WTC11 (cell line): ENCODE data around the gene LIN7B. TPM values are rescaled to one million over a fixed set of nuclear protein-coding genes. Genes with fewer than 3 reads are reported as not detected.

Source experiments
- ATAC-seq: fragments of 200-7000 bp; cut with Tn5 transposase; 2 replicates; pipeline ENCODE4 v1.10.0; 2021; ENCODE audit warnings: mild to moderate bottlenecking, moderate library complexity
- CTCF ChIA-PET: fragments of 300-600 bp; sonication (Branson Sonifier 250); formaldehyde crosslinking; loops from one replicate; lab custom pipeline; 2021; ENCODE audit warnings: antibody characterized with exemption; lab: Charles Lee
- POLR2A ChIA-PET: fragments of 350-600 bp; sonication (Branson Sonifier 250); formaldehyde crosslinking; loops from one replicate; lab custom pipeline; 2021; ENCODE audit warnings: antibody characterized with exemption; lab: Charles Lee
- DNase-seq: peaks from one replicate; pipeline ENCODE4 v3.0.0; 2021; ENCODE audit warnings: low spot score
- H3K27ac Mint-ChIP-seq: 2 replicates; pipeline ENCODE4 v1.8.0; 2021; ENCODE audit warnings: mixed read lengths
- H3K27me3 Mint-ChIP-seq: 2 replicates; pipeline ENCODE4 v1.8.0; 2021; ENCODE audit warnings: low read depth, mild to moderate bottlenecking, moderate library complexity, mixed read lengths
- H3K36me3 Mint-ChIP-seq: 2 replicates; pipeline ENCODE4 v1.8.0; 2021; ENCODE audit warnings: mixed read lengths
- H3K4me1 Mint-ChIP-seq: 2 replicates; pipeline ENCODE4 v1.8.0; 2022; ENCODE audit warnings: mixed read lengths
- H3K4me3 Mint-ChIP-seq: 2 replicates; pipeline ENCODE4 v1.8.0; 2021; ENCODE audit warnings: mild to moderate bottlenecking, moderate library complexity, mixed read lengths
- H3K9me3 Mint-ChIP-seq: 2 replicates; pipeline ENCODE4 v1.8.0; 2021; ENCODE audit warnings: mixed read lengths
- CBFB ChIP-seq: sonication (generic); formaldehyde crosslinking; IDR thresholded peaks from 2 replicates; pipeline ENCODE4 v1.8.1; 2022; ENCODE audit warnings: mild to moderate bottlenecking, low read depth, missing genetic modification reagents
- CREB1 ChIP-seq: sonication (generic); formaldehyde crosslinking; IDR thresholded peaks from 2 replicates; pipeline ENCODE4 v1.8.0; 2023; ENCODE audit warnings: mild to moderate bottlenecking, missing genetic modification reagents
- ELF4 ChIP-seq: sonication (generic); formaldehyde crosslinking; IDR thresholded peaks from 2 replicates; pipeline ENCODE4 v1.8.1; 2022; ENCODE audit warnings: low read depth, mild to moderate bottlenecking, moderate library complexity, missing genetic modification reagents
- ESRRA ChIP-seq: sonication (generic); formaldehyde crosslinking; IDR thresholded peaks from 2 replicates; pipeline ENCODE4 v1.8.1; 2022; ENCODE audit warnings: mild to moderate bottlenecking, missing genetic modification reagents, borderline replicate concordance
- FOXP1 ChIP-seq: sonication (generic); formaldehyde crosslinking; IDR thresholded peaks from 2 replicates; pipeline ENCODE4 v1.8.0; 2022; ENCODE audit warnings: missing genetic modification reagents, mild to moderate bottlenecking, moderate library complexity, borderline replicate concordance
- GRHL2 ChIP-seq: fragments of 250-450 bp; sonication (Bioruptor Pico); IDR thresholded peaks from 2 replicates; pipeline ENCODE4 v1.8.0; 2022; ENCODE audit warnings: mild to moderate bottlenecking, moderate library complexity; ENCODE audit not compliant: insufficient replicate concordance, severe bottlenecking
- JUN ChIP-seq: sonication (generic); formaldehyde crosslinking; IDR thresholded peaks from 2 replicates; pipeline ENCODE4 v1.8.0; 2023; ENCODE audit warnings: mild to moderate bottlenecking, missing genetic modification reagents
- MYBL2 ChIP-seq: sonication (generic); formaldehyde crosslinking; IDR thresholded peaks from 2 replicates; pipeline ENCODE4 v1.8.1; 2023; ENCODE audit warnings: mild to moderate bottlenecking, moderate library complexity, missing genetic modification reagents
- NFE2L1 ChIP-seq: sonication (generic); formaldehyde crosslinking; IDR thresholded peaks from 2 replicates; pipeline ENCODE4 v1.8.1; 2023; ENCODE audit warnings: missing genetic modification reagents
- NR1H2 ChIP-seq: sonication (generic); formaldehyde crosslinking; IDR thresholded peaks from 2 replicates; pipeline ENCODE4 v1.9.0; 2021; ENCODE audit warnings: mild to moderate bottlenecking, moderate library complexity, missing genetic modification reagents
- NR3C1 ChIP-seq: sonication (generic); formaldehyde crosslinking; conservative IDR thresholded peaks from 2 replicates; pipeline ENCODE4 v1.8.1; 2023; ENCODE audit warnings: low read depth, mild to moderate bottlenecking, missing genetic modification reagents
- PRDM15 ChIP-seq: sonication (generic); formaldehyde crosslinking; IDR thresholded peaks from 2 replicates; pipeline ENCODE4 v1.8.0; 2022; ENCODE audit warnings: missing genetic modification reagents
- PRRX2 ChIP-seq: fragments of 250-450 bp; sonication (Bioruptor Pico); IDR thresholded peaks from 2 replicates; pipeline ENCODE4 v1.8.0; 2021; ENCODE audit warnings: mild to moderate bottlenecking
- SMAD3 ChIP-seq: sonication (generic); formaldehyde crosslinking; IDR thresholded peaks from 2 replicates; pipeline ENCODE4 v1.8.0; 2022; ENCODE audit warnings: missing genetic modification reagents, mild to moderate bottlenecking, borderline replicate concordance
- SMAD4 ChIP-seq: sonication (generic); formaldehyde crosslinking; IDR thresholded peaks from 2 replicates; pipeline ENCODE4 v1.8.0; 2022; ENCODE audit warnings: mild to moderate bottlenecking, missing genetic modification reagents
- SP1 ChIP-seq: sonication (generic); formaldehyde crosslinking; conservative IDR thresholded peaks from 2 replicates; pipeline ENCODE4 v1.8.1; 2022; ENCODE audit warnings: missing genetic modification reagents
- TEAD4 ChIP-seq: sonication (generic); formaldehyde crosslinking; IDR thresholded peaks from 2 replicates; pipeline ENCODE4 v1.8.0; 2022; ENCODE audit warnings: mild to moderate bottlenecking, missing genetic modification reagents
- ZNF138 ChIP-seq: sonication (generic); formaldehyde crosslinking; conservative IDR thresholded peaks from 2 replicates; pipeline ENCODE4 v1.8.1; 2022; ENCODE audit warnings: mild to moderate bottlenecking, moderate library complexity, missing genetic modification reagents
- ZNF232 ChIP-seq: sonication (generic); formaldehyde crosslinking; IDR thresholded peaks from 2 replicates; pipeline ENCODE4 v1.8.0; 2022; ENCODE audit warnings: mild to moderate bottlenecking, missing genetic modification reagents
- ZNF671 ChIP-seq: fragments of 250-450 bp; sonication (Bioruptor Pico); IDR thresholded peaks from 2 replicates; pipeline ENCODE4 v1.8.0; 2021; ENCODE audit warnings: mild to moderate bottlenecking
- total RNA-seq: library from RNA; stranded (reverse); gene quantifications from 3 replicates; pipeline ENCODE4 v1.2.3, GENCODE V29; 2021
- TF ChIP-seq, protein P1 (sequence below): sonication (generic); formaldehyde crosslinking; IDR thresholded peaks from 2 replicates; pipeline ENCODE4 v1.8.1; 2022; ENCODE audit warnings: low read depth, missing genetic modification reagents, borderline replicate concordance
- TF ChIP-seq, protein P2 (sequence below): sonication (generic); formaldehyde crosslinking; IDR thresholded peaks from 2 replicates; pipeline ENCODE4 v1.8.1; 2023; ENCODE audit warnings: mild to moderate bottlenecking, missing genetic modification reagents
- TF ChIP-seq, protein P3 (sequence below): fragments of 250-450 bp; sonication (Bioruptor Pico); IDR thresholded peaks from 2 replicates; pipeline ENCODE4 v1.9.0; 2021; ENCODE audit warnings: mild to moderate bottlenecking
- TF ChIP-seq, protein P4 (sequence below): sonication (generic); formaldehyde crosslinking; IDR thresholded peaks from 2 replicates; pipeline ENCODE4 v1.8.1; 2023; ENCODE audit warnings: mild to moderate bottlenecking, moderate library complexity, missing genetic modification reagents
- TF ChIP-seq, protein P5 (sequence below): sonication (generic); formaldehyde crosslinking; IDR thresholded peaks from 2 replicates; pipeline ENCODE4 v1.8.1; 2023; ENCODE audit warnings: mild to moderate bottlenecking, missing genetic modification reagents, moderate library complexity
- TF ChIP-seq, protein P6 (sequence below): sonication (generic); formaldehyde crosslinking; IDR thresholded peaks from 2 replicates; pipeline ENCODE4 v1.8.0; 2022; ENCODE audit warnings: mild to moderate bottlenecking, missing genetic modification reagents
- TF ChIP-seq, protein P7 (sequence below): sonication (generic); formaldehyde crosslinking; IDR thresholded peaks from 2 replicates; pipeline ENCODE4 v1.8.0; 2022; ENCODE audit warnings: mild to moderate bottlenecking, missing genetic modification reagents

Gene LIN7B
- total RNA-seq, 1 experiment from 2014 or later = 5.1 TPM

GRCh38 chr19:49071860-49072547 is 42.2 kb upstream of the LIN7B start:
- ChIA-PET POLR2A (no interaction called here), CTCF (interaction anchor here (1.3 to 3.3 kb wide), 2 partner anchors 16 to 26 kb away, joined by 3 to 10 read pairs; no protein-coding TSS in a partner anchor)
- peaks cover 12% of the 10 kb centered on the region for H3K4me1 Mint-ChIP-seq
- H3K4me3 Mint-ChIP-seq = peak overlapping the region; percentile 71
- peak; percentile 91 for ATAC-seq
- peaks cover 8% of the 10 kb centered on the region for H3K9me3 Mint-ChIP-seq
- H3K27me3 Mint-ChIP-seq = peaks cover 89% of the 10 kb centered on the region
- peak; percentile 94 for DNase-seq
- H3K27ac Mint-ChIP-seq = no peak overlapping the region
- no peaks in the 10 kb centered on the region; the same call in 1 of the 2 replicates for H3K36me3 Mint-ChIP-seq
- TF ChIP-seq CREB1 (CRISPR knock-in tag) = 0 out of 2 replicates have a peak, but pooled peaks have one; percentile 33
- no peak for TF ChIP-seq GRHL2 (CRISPR knock-in tag)
- TF ChIP-seq, protein P1, sequence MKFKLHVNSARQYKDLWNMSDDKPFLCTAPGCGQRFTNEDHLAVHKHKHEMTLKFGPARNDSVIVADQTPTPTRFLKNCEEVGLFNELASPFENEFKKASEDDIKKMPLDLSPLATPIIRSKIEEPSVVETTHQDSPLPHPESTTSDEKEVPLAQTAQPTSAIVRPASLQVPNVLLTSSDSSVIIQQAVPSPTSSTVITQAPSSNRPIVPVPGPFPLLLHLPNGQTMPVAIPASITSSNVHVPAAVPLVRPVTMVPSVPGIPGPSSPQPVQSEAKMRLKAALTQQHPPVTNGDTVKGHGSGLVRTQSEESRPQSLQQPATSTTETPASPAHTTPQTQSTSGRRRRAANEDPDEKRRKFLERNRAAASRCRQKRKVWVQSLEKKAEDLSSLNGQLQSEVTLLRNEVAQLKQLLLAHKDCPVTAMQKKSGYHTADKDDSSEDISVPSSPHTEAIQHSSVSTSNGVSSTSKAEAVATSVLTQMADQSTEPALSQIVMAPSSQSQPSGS (CRISPR knock-in tag) = peak; percentile 71; the same call in 1 of the 2 replicates
- TF ChIP-seq, protein P2, sequence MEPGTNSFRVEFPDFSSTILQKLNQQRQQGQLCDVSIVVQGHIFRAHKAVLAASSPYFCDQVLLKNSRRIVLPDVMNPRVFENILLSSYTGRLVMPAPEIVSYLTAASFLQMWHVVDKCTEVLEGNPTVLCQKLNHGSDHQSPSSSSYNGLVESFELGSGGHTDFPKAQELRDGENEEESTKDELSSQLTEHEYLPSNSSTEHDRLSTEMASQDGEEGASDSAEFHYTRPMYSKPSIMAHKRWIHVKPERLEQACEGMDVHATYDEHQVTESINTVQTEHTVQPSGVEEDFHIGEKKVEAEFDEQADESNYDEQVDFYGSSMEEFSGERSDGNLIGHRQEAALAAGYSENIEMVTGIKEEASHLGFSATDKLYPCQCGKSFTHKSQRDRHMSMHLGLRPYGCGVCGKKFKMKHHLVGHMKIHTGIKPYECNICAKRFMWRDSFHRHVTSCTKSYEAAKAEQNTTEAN (CRISPR knock-in tag) = peak; percentile 75; the same call in 1 of the 2 replicates
- TF ChIP-seq, protein P3, sequence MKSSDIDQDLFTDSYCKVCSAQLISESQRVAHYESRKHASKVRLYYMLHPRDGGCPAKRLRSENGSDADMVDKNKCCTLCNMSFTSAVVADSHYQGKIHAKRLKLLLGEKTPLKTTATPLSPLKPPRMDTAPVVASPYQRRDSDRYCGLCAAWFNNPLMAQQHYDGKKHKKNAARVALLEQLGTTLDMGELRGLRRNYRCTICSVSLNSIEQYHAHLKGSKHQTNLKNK (CRISPR knock-in tag) = no peak
- TF ChIP-seq ZNF232 (CRISPR knock-in tag) = peak; percentile 79; the same call in 1 of the 2 replicates
- TF ChIP-seq NFE2L1 (CRISPR knock-in tag) = peak; percentile 93
- peak; percentile 66 for TF ChIP-seq ELF4 (CRISPR knock-in tag)
- peak; percentile 91 for TF ChIP-seq MYBL2
- no peak for TF ChIP-seq ZNF138 (CRISPR knock-in tag)
- peak; percentile 46; the same call in 1 of the 2 replicates for TF ChIP-seq SMAD4 (CRISPR knock-in tag)
- peak; percentile 85; the same call in 1 of the 2 replicates for TF ChIP-seq NR3C1 (CRISPR knock-in tag)
- no peak for TF ChIP-seq PRRX2 (CRISPR knock-in tag)
- peak; percentile 98 for TF ChIP-seq FOXP1
- TF ChIP-seq PRDM15 (CRISPR knock-in tag) = peak; percentile 31; the same call in 1 of the 2 replicates
- peak; percentile 69; the same call in 1 of the 2 replicates for TF ChIP-seq CBFB (CRISPR knock-in tag)
- TF ChIP-seq NR1H2 (CRISPR knock-in tag) = no peak
- peak; percentile 98 for TF ChIP-seq JUN
- TF ChIP-seq, protein P4, sequence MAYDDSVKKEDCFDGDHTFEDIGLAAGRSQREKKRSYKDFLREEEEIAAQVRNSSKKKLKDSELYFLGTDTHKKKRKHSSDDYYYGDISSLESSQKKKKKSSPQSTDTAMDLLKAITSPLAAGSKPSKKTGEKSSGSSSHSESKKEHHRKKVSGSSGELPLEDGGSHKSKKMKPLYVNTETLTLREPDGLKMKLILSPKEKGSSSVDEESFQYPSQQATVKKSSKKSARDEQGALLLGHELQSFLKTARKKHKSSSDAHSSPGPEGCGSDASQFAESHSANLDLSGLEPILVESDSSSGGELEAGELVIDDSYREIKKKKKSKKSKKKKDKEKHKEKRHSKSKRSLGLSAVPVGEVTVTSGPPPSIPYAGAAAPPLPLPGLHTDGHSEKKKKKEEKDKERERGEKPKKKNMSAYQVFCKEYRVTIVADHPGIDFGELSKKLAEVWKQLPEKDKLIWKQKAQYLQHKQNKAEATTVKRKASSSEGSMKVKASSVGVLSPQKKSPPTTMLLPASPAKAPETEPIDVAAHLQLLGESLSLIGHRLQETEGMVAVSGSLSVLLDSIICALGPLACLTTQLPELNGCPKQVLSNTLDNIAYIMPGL (CRISPR knock-in tag) = peak; percentile 69; the same call in 1 of the 2 replicates
- TF ChIP-seq, protein P5, sequence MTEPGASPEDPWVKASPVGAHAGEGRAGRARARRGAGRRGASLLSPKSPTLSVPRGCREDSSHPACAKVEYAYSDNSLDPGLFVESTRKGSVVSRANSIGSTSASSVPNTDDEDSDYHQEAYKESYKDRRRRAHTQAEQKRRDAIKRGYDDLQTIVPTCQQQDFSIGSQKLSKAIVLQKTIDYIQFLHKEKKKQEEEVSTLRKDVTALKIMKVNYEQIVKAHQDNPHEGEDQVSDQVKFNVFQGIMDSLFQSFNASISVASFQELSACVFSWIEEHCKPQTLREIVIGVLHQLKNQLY (CRISPR knock-in tag) = no peak
- TF ChIP-seq ZNF671 = no peak
- TF ChIP-seq, protein P6, sequence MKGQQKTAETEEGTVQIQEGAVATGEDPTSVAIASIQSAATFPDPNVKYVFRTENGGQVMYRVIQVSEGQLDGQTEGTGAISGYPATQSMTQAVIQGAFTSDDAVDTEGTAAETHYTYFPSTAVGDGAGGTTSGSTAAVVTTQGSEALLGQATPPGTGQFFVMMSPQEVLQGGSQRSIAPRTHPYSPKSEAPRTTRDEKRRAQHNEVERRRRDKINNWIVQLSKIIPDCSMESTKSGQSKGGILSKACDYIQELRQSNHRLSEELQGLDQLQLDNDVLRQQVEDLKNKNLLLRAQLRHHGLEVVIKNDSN = peak; percentile 65; the same call in 1 of the 2 replicates
- TF ChIP-seq, protein P7, sequence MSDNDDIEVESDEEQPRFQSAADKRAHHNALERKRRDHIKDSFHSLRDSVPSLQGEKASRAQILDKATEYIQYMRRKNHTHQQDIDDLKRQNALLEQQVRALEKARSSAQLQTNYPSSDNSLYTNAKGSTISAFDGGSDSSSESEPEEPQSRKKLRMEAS = peak; percentile 97
- peak; percentile 93; the same call in 1 of the 2 replicates for TF ChIP-seq ESRRA (CRISPR knock-in tag)
- peak; percentile 74 for TF ChIP-seq TEAD4
- TF ChIP-seq SP1 (CRISPR knock-in tag) = peak; percentile 80
- peak; percentile 60; the same call in 1 of the 2 replicates for TF ChIP-seq SMAD3 (CRISPR knock-in tag)
